Neutrophil (primary cell): ENCODE data around the gene CACNA1E.

Experiments used
- H3K27ac ChIP-seq: fragments of 200-600 bp; sonication (generic); 2 replicates; pipeline ENCODE4 v1.5.1; 2016; ENCODE audit warnings: mild to moderate bottlenecking, moderate library complexity
- H3K27me3 ChIP-seq: fragments of 200-600 bp; sonication (generic); 2 replicates; pipeline ENCODE4 v1.6.0; 2016; ENCODE audit warnings: mild to moderate bottlenecking
- H3K36me3 ChIP-seq: fragments of 200-600 bp; sonication (generic); 2 replicates; pipeline ENCODE4 v1.5.1; 2017
- H3K4me1 ChIP-seq, 2 experiments: fragments of 200-600 bp in 1 of 2; sonication (generic) in 1 of 2; 1 replicate in 1 of 2; 2 replicates in 1 of 2; pipeline versions ENCODE4 v1.5.1 to v1.6.1; 2013 to 2016; ENCODE audit warnings: low read depth in 1 of 2, low read length in 1 of 2, mild to moderate bottlenecking in 1 of 2, moderate library complexity in 1 of 2; ENCODE audit not compliant: control insufficient read depth in 1 of 2, insufficient read depth in 1 of 2
- H3K4me3 ChIP-seq, 2 experiments: fragments of 200-600 bp in 1 of 2; sonication (generic) in 1 of 2; 1 replicate in 1 of 2; 2 replicates in 1 of 2; pipeline ENCODE4 v1.5.1; 2013 to 2016; ENCODE audit warnings: low read depth in 1 of 2, low read length in 1 of 2, mild to moderate bottlenecking in 1 of 2, moderate library complexity in 1 of 2
- H3K9me3 ChIP-seq: fragments of 200-600 bp; sonication (generic); 2 replicates; pipeline ENCODE4 v1.5.1; 2016
- CTCF ChIP-seq: fragments of 200-600 bp; sonication (generic); IDR thresholded peaks from 2 replicates; pipeline ENCODE4 v1.5.1; 2016; ENCODE audit warnings: antibody characterized with exemption

Gene CACNA1E

DNA sequence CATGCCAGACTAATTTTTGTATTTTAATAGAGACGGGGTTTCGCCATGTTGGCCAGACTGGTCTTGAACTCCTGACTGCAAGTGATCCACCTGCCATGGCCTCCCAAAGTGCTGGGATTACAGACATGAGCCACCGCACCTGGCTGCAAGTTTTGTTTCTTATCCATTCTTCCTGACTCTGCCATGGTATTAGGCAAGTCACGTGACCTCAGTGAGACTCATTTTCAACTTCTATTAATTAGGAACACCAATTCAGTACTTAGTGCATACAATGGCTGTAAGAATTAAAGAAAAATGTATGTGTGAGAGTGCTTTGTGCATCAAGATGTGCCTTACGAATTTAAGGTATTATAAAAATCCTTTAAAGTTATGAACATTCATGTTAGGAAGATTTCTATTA, 111.2 kb downstream of the CACNA1E start:
- H3K9me3 ChIP-seq = no peaks in the 10 kb centered on the region
- TF ChIP-seq CTCF = no peak
- H3K27me3 ChIP-seq = peaks cover 36% of the 10 kb centered on the region
- no peak overlapping the region for H3K27ac ChIP-seq
- H3K4me1 ChIP-seq = no peaks in the 10 kb centered on the region
- H3K4me3 ChIP-seq = no peak overlapping the region
- no peaks in the 10 kb centered on the region for H3K36me3 ChIP-seq

DNA sequence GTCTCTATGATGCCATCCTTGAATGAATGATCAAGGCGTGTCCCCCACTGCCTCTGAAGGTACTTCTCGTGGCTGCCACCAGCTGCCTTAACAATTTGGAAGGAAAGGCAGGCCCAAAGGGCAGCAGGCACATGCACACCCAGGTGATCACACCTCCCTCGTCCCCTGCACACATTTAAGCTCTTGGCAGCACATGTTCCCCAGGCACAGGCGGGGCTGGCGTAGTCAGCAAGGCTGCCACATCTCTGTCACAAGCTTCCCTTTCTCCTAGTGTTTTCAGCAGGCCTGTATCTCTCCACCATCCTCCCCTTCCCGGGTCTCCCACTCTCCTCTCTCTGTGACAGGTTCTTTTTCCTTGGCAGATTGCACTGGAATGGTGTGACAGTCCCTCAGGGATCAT, 111.9 kb downstream of the CACNA1E start:
- Histone ChIP-seq H3K36me3 (no peaks in the 10 kb centered on the region), H3K4me1 (no peaks in the 10 kb centered on the region), H3K9me3 (no peaks in the 10 kb centered on the region), H3K27ac (no peak overlapping the region), H3K4me3 (no peak overlapping the region), H3K27me3 (peaks cover 36% of the 10 kb centered on the region)
- no peak for TF ChIP-seq CTCF

- H3K36me3 ChIP-seq = no peaks in the 10 kb centered on the region
- no peak for TF ChIP-seq CTCF
- H3K4me1 ChIP-seq = no peaks in the 10 kb centered on the region
- no peaks in the 10 kb centered on the region for H3K9me3 ChIP-seq
- H3K27me3 ChIP-seq = peaks cover 5% of the 10 kb centered on the region
- no peak overlapping the region for H3K4me3 ChIP-seq
- H3K27ac ChIP-seq = no peak overlapping the region
Measured at GRCh38 chr1:181601186-181601950, 118.1 kb downstream of the CACNA1E start.

DNA sequence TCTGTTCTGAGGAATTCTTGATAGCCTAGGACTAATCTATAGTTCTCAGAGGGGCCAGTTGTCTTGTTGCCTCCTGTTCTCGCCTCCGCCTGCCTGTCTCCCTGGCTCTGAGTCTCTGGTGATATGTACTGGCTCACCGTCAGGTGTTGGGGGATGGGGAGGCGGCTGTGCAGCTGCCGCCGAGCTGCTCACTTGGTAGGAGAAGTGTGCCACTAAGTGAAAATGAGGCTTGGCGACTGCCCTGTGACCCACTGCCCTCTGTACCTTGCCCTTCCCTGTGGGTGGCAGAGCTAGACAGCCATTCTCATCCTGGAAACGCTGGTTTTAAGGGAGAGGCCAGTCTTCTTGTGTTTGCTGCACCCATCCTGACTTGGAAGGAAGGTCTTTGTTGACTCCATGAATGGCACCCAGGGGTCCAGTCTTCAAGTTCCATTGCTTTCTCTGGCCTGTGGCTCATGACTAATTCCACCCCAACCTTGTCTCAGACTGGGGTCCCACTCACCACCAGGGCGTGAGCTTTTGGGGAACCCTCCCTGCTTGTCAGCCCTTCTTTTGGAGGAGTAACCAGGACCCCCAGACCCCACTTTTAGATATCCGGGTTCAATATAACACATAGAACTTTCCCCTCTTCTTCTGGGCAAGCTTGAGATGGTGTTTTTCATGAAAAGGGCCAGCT, 120.6 kb downstream of the CACNA1E start:
- Histone ChIP-seq H3K9me3 (no peaks in the 10 kb centered on the region), H3K27ac (no peak overlapping the region), H3K4me1 (no peaks in the 10 kb centered on the region), H3K27me3 (peaks cover 5% of the 10 kb centered on the region), H3K4me3 (no peak overlapping the region), H3K36me3 (no peaks in the 10 kb centered on the region)
- TF ChIP-seq CTCF = no peak

DNA sequence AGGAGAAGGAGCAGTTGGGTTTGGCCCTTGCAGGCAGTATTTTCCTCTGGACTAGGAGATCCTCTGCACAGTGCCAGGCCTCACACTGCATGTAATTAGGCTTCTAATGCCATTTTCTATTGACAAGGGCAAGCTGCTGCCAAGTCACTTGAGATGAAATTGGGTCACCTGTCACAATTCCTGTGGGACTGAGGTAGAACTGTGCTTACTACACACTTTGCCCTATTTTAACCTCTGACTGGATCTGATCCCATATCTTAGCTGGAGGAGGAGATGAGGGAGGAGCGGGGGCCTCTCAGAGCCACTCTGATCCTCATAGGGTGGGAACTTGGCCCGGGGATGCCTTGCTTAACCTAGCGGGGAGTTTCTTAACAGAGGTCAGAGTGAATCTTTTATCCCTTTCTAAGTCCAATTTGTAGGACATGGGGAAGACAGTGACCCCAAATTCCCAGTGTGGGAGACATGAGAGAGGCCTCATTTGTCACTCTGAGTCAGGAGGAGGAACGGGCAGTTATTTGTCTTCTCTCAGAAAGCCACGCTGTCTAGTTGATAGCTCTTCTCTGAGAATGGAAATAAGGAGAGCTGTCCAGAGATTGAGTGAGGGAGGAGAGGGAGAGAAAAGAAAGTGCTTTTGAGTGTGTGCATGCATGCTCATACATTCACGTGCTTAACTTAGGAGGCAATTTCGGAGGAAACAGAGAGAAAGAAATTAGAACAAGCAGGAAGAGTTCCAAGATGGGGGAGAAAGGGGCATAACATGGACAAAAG, 121.3 kb downstream of the CACNA1E start:
- H3K9me3 ChIP-seq = no peaks in the 10 kb centered on the region
- H3K4me1 ChIP-seq = no peaks in the 10 kb centered on the region
- no peaks in the 10 kb centered on the region for H3K36me3 ChIP-seq
- no peak for TF ChIP-seq CTCF
- H3K4me3 ChIP-seq = no peak overlapping the region
- H3K27me3 ChIP-seq = peaks cover 5% of the 10 kb centered on the region
- no peak overlapping the region for H3K27ac ChIP-seq
